DND-41 (cell line): ENCODE results near the gene MRTFA.

ENCODE experiments used
- ATAC-seq: fragments of 200-7000 bp; cut with Tn5 transposase; 3 replicates; pipeline ENCODE4 v1.9.1; 2021; ENCODE audit warnings: low read depth; ENCODE audit not compliant: insufficient read depth
- DNase-seq: peaks from one replicate; pipeline ENCODE4 v3.0.0-alpha.2; 2020
- H2AFZ ChIP-seq: 2 replicates; pipeline ENCODE4 v1.6.0; 2012; ENCODE audit warnings: low read depth, low read length
- H3K27ac ChIP-seq: 2 replicates; pipeline ENCODE4 v1.5.1; 2012; ENCODE audit warnings: low read length, inconsistent platforms
- H3K27me3 ChIP-seq: fragments of 200-600 bp; sonication (generic); 2 replicates; pipeline ENCODE4 v1.6.0; 2012; ENCODE audit warnings: low read length, mild to moderate bottlenecking, inconsistent platforms; ENCODE audit not compliant: insufficient read depth, poor library complexity
- H3K36me3 ChIP-seq: 2 replicates; pipeline ENCODE4 v1.5.1; 2012; ENCODE audit warnings: low read length, inconsistent platforms; ENCODE audit not compliant: insufficient read depth
- H3K4me1 ChIP-seq: 2 replicates; pipeline ENCODE4 v1.5.1; 2012; ENCODE audit warnings: mild to moderate bottlenecking, low read length; ENCODE audit not compliant: insufficient read depth
- H3K4me2 ChIP-seq: 2 replicates; pipeline ENCODE4 v1.6.0; 2012; ENCODE audit warnings: mild to moderate bottlenecking, moderate library complexity, low read length, inconsistent platforms; ENCODE audit not compliant: insufficient read depth
- H3K4me3 ChIP-seq, 2 experiments: fragments of 200-600 bp in 1 of 2; shearing (Covaris generic) in 1 of 2; 2 replicates each; pipeline ENCODE4 v1.5.1; 2012 to 2016; ENCODE audit warnings: inconsistent platforms in 2 of 2, low read length in 2 of 2, mild to moderate bottlenecking in 2 of 2, low read depth in 1 of 2, moderate library complexity in 1 of 2
- H3K79me2 ChIP-seq: 2 replicates; pipeline ENCODE4 v1.6.0; 2012; ENCODE audit warnings: low read length, inconsistent platforms; ENCODE audit not compliant: insufficient read depth
- H3K9ac ChIP-seq: 2 replicates; pipeline ENCODE4 v1.6.0; 2012; ENCODE audit warnings: low read depth, mild to moderate bottlenecking, inconsistent platforms, low read length, moderate library complexity
- H3K9me3 ChIP-seq: 2 replicates; pipeline ENCODE4 v1.5.1; 2012; ENCODE audit warnings: low read length, moderate library complexity, mild to moderate bottlenecking, inconsistent platforms; ENCODE audit not compliant: insufficient read depth, severe bottlenecking
- H4K20me1 ChIP-seq: 2 replicates; pipeline ENCODE4 v1.6.0; 2012; ENCODE audit warnings: low read length; ENCODE audit not compliant: insufficient read depth
- EZH2 ChIP-seq: IDR thresholded peaks from 3 replicates; pipeline ENCODE4 v1.6.1; 2012; ENCODE audit warnings: borderline replicate concordance, low read depth, mild to moderate bottlenecking, moderate library complexity, low read length, inconsistent platforms; ENCODE audit not compliant: severe bottlenecking
- TF ChIP-seq, protein P1 (sequence below): IDR thresholded peaks from 2 replicates; pipeline ENCODE4 v1.5.1; 2012; ENCODE audit warnings: borderline replicate concordance, low read length, moderate library complexity, mild to moderate bottlenecking; ENCODE audit not compliant: poor library complexity, severe bottlenecking; ENCODE audit errors: extremely low read depth

Gene MRTFA

DNA sequence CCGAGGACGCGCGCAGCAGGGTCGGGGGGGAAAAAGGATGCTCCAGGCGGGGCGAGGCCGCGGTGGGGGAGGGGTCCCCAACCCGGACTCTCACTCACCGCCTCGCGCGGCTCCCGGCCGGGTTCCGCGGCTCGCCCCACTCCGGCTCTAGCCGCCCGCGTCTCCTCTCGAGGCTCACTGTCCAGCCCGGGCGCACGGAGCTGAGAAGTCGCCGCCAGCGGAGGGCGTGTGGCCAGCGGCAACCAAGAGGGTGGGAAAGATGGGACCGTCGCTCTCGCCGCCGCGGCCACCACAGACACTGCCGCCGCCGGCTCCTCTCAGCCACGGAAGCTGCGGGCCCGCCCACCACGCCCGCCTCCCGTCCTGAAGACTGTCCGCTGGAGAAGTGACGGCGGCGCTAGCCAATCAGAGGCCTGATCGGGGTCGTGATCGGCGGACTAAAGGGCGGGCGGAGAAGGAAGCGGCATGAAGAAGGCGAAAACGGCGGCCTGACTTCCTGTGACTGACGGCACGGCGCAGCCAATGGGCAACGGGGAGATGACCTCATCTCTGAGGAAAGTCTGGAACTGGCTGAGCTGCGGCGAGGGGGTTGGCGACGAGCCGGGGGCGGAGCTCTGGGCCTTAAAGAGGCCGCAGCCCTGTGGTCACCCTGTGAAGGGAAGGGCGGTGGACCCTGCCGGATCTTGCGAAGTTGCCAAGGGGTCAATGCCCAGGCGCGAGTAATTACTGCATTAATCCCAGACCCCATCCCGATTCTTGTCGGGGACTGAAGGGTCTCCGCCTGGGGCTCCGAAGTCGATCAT is at the start of gene MRTFA:
Gene MRTFA (minus strand): TSS at position 340 of the 803 bp plus-strand sequence.
- Histone ChIP-seq H3K4me3 (peak within 1 kb of the TSS; percentile 71 to 86), H3K36me3 (no peaks in the 10 kb centered on the region; the same call in 1 of the 2 replicates), H3K9me3 (no peaks in the 10 kb centered on the region), H4K20me1 (peaks cover 30% of the 10 kb centered on the region; the same call in 1 of the 2 replicates), H3K79me2 (peaks cover 48% of the 10 kb centered on the region), H3K27me3 (no peaks in the 10 kb centered on the region), H3K4me1 (peaks cover 33% of the 10 kb centered on the region), H2AFZ (peak within 1 kb of the TSS; percentile 97), H3K4me2 (peak within 1 kb of the TSS; percentile 88), H3K9ac (peak within 1 kb of the TSS; percentile 85), H3K27ac (peak within 1 kb of the TSS; percentile 86)
- peak; percentile 94 for ATAC-seq
- TF ChIP-seq EZH2, result no peak
- TF ChIP-seq, protein P1, sequence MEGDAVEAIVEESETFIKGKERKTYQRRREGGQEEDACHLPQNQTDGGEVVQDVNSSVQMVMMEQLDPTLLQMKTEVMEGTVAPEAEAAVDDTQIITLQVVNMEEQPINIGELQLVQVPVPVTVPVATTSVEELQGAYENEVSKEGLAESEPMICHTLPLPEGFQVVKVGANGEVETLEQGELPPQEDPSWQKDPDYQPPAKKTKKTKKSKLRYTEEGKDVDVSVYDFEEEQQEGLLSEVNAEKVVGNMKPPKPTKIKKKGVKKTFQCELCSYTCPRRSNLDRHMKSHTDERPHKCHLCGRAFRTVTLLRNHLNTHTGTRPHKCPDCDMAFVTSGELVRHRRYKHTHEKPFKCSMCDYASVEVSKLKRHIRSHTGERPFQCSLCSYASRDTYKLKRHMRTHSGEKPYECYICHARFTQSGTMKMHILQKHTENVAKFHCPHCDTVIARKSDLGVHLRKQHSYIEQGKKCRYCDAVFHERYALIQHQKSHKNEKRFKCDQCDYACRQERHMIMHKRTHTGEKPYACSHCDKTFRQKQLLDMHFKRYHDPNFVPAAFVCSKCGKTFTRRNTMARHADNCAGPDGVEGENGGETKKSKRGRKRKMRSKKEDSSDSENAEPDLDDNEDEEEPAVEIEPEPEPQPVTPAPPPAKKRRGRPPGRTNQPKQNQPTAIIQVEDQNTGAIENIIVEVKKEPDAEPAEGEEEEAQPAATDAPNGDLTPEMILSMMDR, result peak; percentile 5
- peak; percentile 100 for DNase-seq

DNA sequence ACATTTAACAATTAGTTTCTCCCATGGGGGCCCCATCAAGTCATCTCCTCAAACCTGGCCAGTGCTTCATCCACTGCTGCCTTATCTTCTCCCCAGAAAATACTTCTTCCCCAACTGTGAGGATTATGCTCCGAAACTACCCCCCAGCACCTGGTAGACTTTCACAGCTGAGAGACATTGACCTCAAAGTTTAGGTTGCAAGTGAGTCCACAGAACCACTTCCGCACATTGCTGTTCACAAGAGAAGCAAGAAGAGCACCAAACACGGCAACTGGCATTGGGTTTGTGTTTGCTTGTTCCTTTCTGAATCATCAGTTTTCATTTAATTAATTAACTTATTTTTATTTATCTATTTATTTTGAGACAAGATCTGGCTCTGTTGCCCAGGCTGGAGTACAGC is 48.9 kb upstream of the MRTFA start:
- no peaks in the 10 kb centered on the region for H4K20me1 ChIP-seq
- no peak overlapping the region for H2AFZ ChIP-seq
- H3K79me2 ChIP-seq, result no peaks in the 10 kb centered on the region
- H3K36me3 ChIP-seq, result no peaks in the 10 kb centered on the region
- no peak overlapping the region for H3K4me2 ChIP-seq
- no peak for TF ChIP-seq EZH2
- TF ChIP-seq, protein P1, result no peak
- H3K9me3 ChIP-seq, result no peaks in the 10 kb centered on the region
- H3K4me3 ChIP-seq, result no peak overlapping the region
- H3K9ac ChIP-seq, result 0 out of 2 replicates have a peak overlapping the region, but pooled peaks have one; percentile 13
- ATAC-seq (no peak), DNase-seq (peak; percentile 52)
- peak overlapping the region; percentile 68 for H3K27ac ChIP-seq
- peaks cover 39% of the 10 kb centered on the region for H3K4me1 ChIP-seq
- H3K27me3 ChIP-seq, result no peaks in the 10 kb centered on the region

DNA sequence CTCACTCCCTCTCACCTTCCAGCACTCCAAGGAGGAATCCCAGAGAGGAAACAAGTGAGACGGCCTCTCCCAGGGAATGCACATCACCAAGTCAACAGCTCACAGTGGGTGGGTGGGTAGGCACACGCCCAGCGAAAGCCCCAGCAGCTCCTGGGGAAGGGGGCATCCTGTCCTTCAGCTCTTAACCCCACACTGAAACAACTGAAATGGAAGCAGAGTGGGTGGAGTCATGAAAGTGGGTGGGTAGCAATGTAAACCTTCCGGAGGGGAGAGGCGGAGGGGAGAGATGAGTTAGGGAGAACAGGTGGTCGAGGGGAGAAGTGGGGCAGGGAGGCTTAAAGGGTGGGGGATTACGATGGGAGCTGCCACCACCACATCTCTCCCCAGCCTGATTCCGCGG is 48.2 kb upstream of the MRTFA start:
- H2AFZ ChIP-seq, result no peak overlapping the region; the same call in 1 of the 2 replicates
- H3K27ac ChIP-seq, result peak overlapping the region; percentile 68
- TF ChIP-seq EZH2, result no peak
- TF ChIP-seq, protein P1, result no peak

More for the DNA sequence above, 48.2 kb upstream of the MRTFA start:
- DNase-seq (peak; percentile 31), ATAC-seq (no peak)
- no peaks in the 10 kb centered on the region for H3K36me3 ChIP-seq
- no peaks in the 10 kb centered on the region for H4K20me1 ChIP-seq
- peak overlapping the region; percentile 13; the same call in 1 of the 2 replicates for H3K9ac ChIP-seq
- H3K4me2 ChIP-seq, result no peak overlapping the region
- no peak overlapping the region for H3K4me3 ChIP-seq
- H3K4me1 ChIP-seq, result peaks cover 39% of the 10 kb centered on the region
- H3K79me2 ChIP-seq, result no peaks in the 10 kb centered on the region
- H3K9me3 ChIP-seq, result no peaks in the 10 kb centered on the region
- no peaks in the 10 kb centered on the region for H3K27me3 ChIP-seq
